ENCODE data around the gene DUOXA1. TPM values are rescaled to one million over a fixed set of nuclear protein-coding genes. Genes with fewer than 3 reads are reported as not detected.

DUOXA1 gene
- total RNA-seq, 1 donor from 2014 or later, result 0.33 TPM

- Mint-ChIP-seq H3K9me3 (no peaks in the 10 kb centered on the region), H3K4me3 (no peak overlapping the region), H3K4me1 (peaks cover 7% of the 10 kb centered on the region), H3K27me3 (peaks cover 59% of the 10 kb centered on the region), H3K36me3 (ENCODE audit: low read depth) (no peaks in the 10 kb centered on the region), H3K27ac (no peak overlapping the region)
- ATAC-seq (ENCODE audit: low read depth) (peak; percentile 68), DNase-seq (no peak)
- ChIA-PET POLR2A (interaction anchor here (0.7 to 1.1 kb wide), 2 partner anchors 75 to 153 kb away, joined by 3 to 4 read pairs; no protein-coding TSS in a partner anchor), CTCF (interaction anchor here (0.7 to 1.9 kb wide), 15 partner anchors 8 to 487 kb away, joined by 3 to 19 read pairs (median 4); a partner anchor contains a TSS)
- no peak for TF ChIP-seq CTCF (IDR thresholded peaks at IDR 0.05)
- intact Hi-C loops (cut with micrococcal nuclease), result loop anchor here (1.0 to 2.0 kb wide), 3 partner anchors 273 to 488 kb away; no protein-coding TSS in a partner anchor
These were observed 3.0 kb downstream of the DUOXA1 start for GRCh38 chr15:45126535-45127158.

- Mint-ChIP-seq H3K9me3 (no peaks in the 10 kb centered on the region), H3K27ac (no peak overlapping the region), H3K36me3 (ENCODE audit: low read depth) (no peaks in the 10 kb centered on the region), H3K27me3 (peaks cover 57% of the 10 kb centered on the region), H3K4me3 (no peak overlapping the region), H3K4me1 (peaks cover under 1% of the 10 kb centered on the region)
- DNase-seq (no peak), ATAC-seq (ENCODE audit: low read depth) (no peak)
- POLR2A ChIA-PET, result no interaction called here
- intact Hi-C loops (cut with micrococcal nuclease), result no loop called here
- no peak for TF ChIP-seq CTCF (IDR thresholded peaks at IDR 0.05)
- CTCF ChIA-PET, result interaction anchor here (1.4 to 1.9 kb wide), 2 partner anchors 153 to 155 kb away, joined by 4 read pairs; no protein-coding TSS in a partner anchor
These were observed 6.3 kb downstream of the DUOXA1 start for GRCh38 chr15:45123397-45123796.

- ChIA-PET CTCF (interaction anchor here (1.4 kb wide), 1 partner anchor 156 kb away, joined by 4 read pairs; no protein-coding TSS in a partner anchor), POLR2A (no interaction called here)
- H3K27ac Mint-ChIP-seq, result no peak overlapping the region
- intact Hi-C loops (cut with micrococcal nuclease), result no loop called here
- no peaks in the 10 kb centered on the region for H3K36me3 Mint-ChIP-seq (ENCODE audit: low read depth)
- peaks cover 57% of the 10 kb centered on the region for H3K27me3 Mint-ChIP-seq
- no peak for ATAC-seq (ENCODE audit: low read depth)
- no peak overlapping the region for H3K4me3 Mint-ChIP-seq
- no peak for DNase-seq
- H3K9me3 Mint-ChIP-seq, result no peaks in the 10 kb centered on the region
- TF ChIP-seq CTCF (IDR thresholded peaks at IDR 0.05), result no peak
- peaks cover 6% of the 10 kb centered on the region for H3K4me1 Mint-ChIP-seq
These were observed 7.0 kb downstream of the DUOXA1 start for GRCh38 chr15:45122719-45123118.

- no peak for DNase-seq
- Mint-ChIP-seq H3K36me3 (ENCODE audit: low read depth) (no peaks in the 10 kb centered on the region), H3K4me3 (no peak overlapping the region), H3K9me3 (no peaks in the 10 kb centered on the region), H3K4me1 (peaks cover 14% of the 10 kb centered on the region), H3K27ac (no peak overlapping the region), H3K27me3 (peaks cover 61% of the 10 kb centered on the region)
- ChIA-PET CTCF (no interaction called here), POLR2A (no interaction called here)
- ATAC-seq (ENCODE audit: low read depth), result no peak
- intact Hi-C loops (cut with micrococcal nuclease), result no loop called here
- no peak for TF ChIP-seq CTCF (IDR thresholded peaks at IDR 0.05)
These were observed 7.8 kb downstream of the DUOXA1 start for GRCh38 chr15:45121706-45122417.

- intact Hi-C loops (cut with micrococcal nuclease), result no loop called here
- ChIA-PET CTCF (no interaction called here), POLR2A (no interaction called here)
- DNase-seq, result no peak
- Mint-ChIP-seq H3K9me3 (no peaks in the 10 kb centered on the region), H3K4me1 (peaks cover 21% of the 10 kb centered on the region), H3K27me3 (peaks cover 62% of the 10 kb centered on the region), H3K36me3 (ENCODE audit: low read depth) (no peaks in the 10 kb centered on the region), H3K4me3 (no peak overlapping the region), H3K27ac (no peak overlapping the region)
- no peak for TF ChIP-seq CTCF (IDR thresholded peaks at IDR 0.05)
- ATAC-seq (ENCODE audit: low read depth), result no peak
These were observed 8.7 kb downstream of the DUOXA1 start for GRCh38 chr15:45121020-45121419.

Data from activated B cell treated with CpG ODN at 0.5 μM for 24 hours (primary cell).